ENCODE results near the gene UGT2B17.

Gene UGT2B17

GRCh38 chr4:68597482-68597881, 21.4 kb upstream of the UGT2B17 start:
- DNase-seq (ENCODE audit: low read depth), result no peak
- H3K4me3 ChIP-seq (ENCODE audit: low read depth, low read length), result no peak overlapping the region
- TF ChIP-seq CTCF (conservative IDR thresholded peaks at IDR 0.05; ENCODE audit: low read depth, low read length), result no peak

DNA sequence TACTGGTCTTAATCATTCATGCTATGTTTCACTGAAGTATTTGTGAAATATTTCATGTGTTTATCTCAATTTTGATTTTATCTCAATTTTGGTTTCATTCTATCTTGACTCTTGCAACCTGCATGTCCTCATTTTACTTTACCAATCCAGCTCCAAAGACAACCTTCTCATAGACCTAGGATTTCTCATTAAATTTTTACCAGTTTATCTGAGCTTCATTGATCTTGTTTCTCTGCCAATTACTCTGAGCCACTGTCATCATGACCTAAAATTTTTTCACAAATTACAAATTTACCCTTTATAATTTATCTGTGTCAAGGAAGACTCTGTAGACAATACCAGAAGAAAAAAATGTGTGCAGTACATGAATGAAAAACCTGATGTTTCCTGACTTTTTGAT, 18.6 kb upstream of the UGT2B17 start:
- TF ChIP-seq CTCF (conservative IDR thresholded peaks at IDR 0.05; ENCODE audit: low read depth, low read length), result no peak

DNA sequence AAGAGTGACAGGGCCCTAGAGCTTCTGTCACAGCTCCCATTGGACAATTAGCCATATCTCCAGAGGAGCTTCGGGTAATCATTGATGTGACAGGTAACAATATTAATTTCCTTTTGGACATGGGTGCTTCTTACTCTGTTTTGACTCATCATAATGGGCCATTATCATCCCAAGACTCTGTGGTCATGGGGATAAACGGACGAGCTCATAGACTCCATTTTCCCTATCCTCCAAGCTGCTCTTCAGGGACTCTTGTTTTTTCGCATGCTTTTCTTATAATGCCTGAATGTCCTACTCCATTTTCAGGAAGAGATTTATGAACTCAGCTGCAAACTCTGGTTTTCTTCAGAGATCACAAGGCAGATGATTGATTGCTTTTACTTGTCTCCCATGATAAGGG, 17.0 kb upstream of the UGT2B17 start:
- no peak for TF ChIP-seq CTCF (conservative IDR thresholded peaks at IDR 0.05; ENCODE audit: low read depth, low read length)
- DNase-seq (ENCODE audit: low read depth), result no peak
- H3K4me3 ChIP-seq (ENCODE audit: low read depth, low read length), result no peak overlapping the region

More for the DNA sequence above, 18.6 kb upstream of the UGT2B17 start:
- no peak for DNase-seq (ENCODE audit: low read depth)
- no peak overlapping the region for H3K4me3 ChIP-seq (ENCODE audit: low read depth, low read length)

- H3K4me3 ChIP-seq (ENCODE audit: low read depth, low read length), result no peak overlapping the region
- DNase-seq (ENCODE audit: low read depth), result no peak
- no peak for TF ChIP-seq CTCF (conservative IDR thresholded peaks at IDR 0.05; ENCODE audit: low read depth, low read length)
These were observed 16.6 kb upstream of the UGT2B17 start for GRCh38 chr4:68592673-68593072.

GRCh38 chr4:68591204-68591603, 15.1 kb upstream of the UGT2B17 start:
- no peak for DNase-seq (ENCODE audit: low read depth)
- no peak overlapping the region for H3K4me3 ChIP-seq (ENCODE audit: low read depth, low read length)
- no peak for TF ChIP-seq CTCF (conservative IDR thresholded peaks at IDR 0.05; ENCODE audit: low read depth, low read length)

DNA sequence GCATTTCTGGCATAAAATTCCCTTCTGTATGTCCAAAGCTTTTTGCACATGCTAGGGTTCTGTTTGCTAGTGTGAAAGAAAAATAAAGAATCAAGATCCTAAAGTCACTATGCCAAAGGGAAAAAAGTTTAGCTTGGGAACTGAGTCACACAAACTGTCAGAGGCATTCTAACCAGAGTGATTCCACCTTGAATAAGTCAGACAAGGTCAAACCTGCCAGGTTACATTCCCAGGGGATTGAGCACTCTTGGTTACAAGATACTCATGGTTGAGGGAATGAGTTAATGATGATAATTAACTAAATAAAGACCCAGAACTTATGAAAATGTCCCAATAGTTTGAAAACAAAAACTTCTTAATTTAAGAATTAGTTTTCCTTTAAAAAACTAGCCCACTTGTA, 13.7 kb upstream of the UGT2B17 start:
- DNase-seq (ENCODE audit: low read depth), result no peak
- no peak for TF ChIP-seq CTCF (conservative IDR thresholded peaks at IDR 0.05; ENCODE audit: low read depth, low read length)
- H3K4me3 ChIP-seq (ENCODE audit: low read depth, low read length), result no peak overlapping the region

- no peak for TF ChIP-seq CTCF (conservative IDR thresholded peaks at IDR 0.05; ENCODE audit: low read depth, low read length)
- DNase-seq (ENCODE audit: low read depth), result no peak
- no peak overlapping the region for H3K4me3 ChIP-seq (ENCODE audit: low read depth, low read length)
These were observed 6.2 kb upstream of the UGT2B17 start for GRCh38 chr4:68582339-68582717.

Data from choroid plexus epithelial cell (primary cell).